ENCODE results near the gene MISP3.
A peak's percentile ranks its signal among the peaks of the same experiment; 100 is the strongest.
"Not testable (repeated sequence)": the region's sequence is repeated elsewhere in the genome, so short reads cannot be mapped to it uniquely, and the experiment has no call there.

The MISP3 gene

DNA sequence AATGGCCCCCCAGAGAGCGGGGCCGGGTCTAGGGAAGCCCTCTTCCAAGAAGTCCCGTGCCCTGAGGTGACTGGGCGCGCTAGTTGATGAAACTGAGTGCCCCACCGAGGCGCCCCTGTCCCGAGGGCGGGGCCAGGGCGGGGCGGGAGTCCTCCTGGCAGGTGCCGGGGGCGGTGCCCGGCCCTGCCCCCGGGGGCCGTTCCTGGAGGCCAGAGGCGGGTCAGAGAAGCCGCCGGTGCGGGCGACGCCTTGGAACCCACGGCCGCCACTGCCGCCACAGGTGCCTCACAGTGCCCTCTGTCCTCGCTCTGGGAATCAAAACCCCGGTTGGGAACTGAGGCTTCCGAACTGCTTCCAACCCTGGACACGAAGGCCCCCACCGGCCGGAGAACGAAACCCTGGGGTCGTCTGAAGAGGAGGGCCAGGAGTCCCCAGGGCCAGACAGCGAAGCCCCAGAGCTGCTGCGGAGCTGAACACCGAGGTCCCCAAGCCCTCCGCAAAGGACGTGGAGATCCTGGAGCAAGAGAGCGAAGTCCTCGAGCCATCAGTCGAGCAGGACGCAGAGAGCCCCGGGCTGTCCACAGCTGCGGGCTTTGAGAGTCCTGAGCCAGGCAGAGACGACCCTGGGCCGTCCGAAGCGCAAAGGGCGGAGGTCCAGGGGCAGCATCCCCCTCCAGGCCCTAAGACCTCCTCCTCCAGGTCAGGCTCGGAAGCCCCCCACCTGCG, at the start of gene MISP3:
MISP3 (plus strand) TSS at position 252 of the 726 bp plus-strand sequence. CDS start 524 bp downstream, outside the sequence.
- peak in 1 of 2 experiments; percentile 30 for DNase-seq (ENCODE audit: low read depth in 1 of 2, low spot score in 1 of 2)
- in situ Hi-C loops (cut with HindIII; ENCODE audit: low pct_unique_long_range_greater_than_20kb, low sequenced_read_pairs) = no loop called here
- TF ChIP-seq JUND (IDR thresholded peaks at IDR 0.05; ENCODE audit: low read depth) = no peak

- DNase-seq (ENCODE audit: low read depth in 1 of 2, low spot score in 1 of 2) = peak; percentile 45 to 74
- in situ Hi-C loops (cut with HindIII; ENCODE audit: low pct_unique_long_range_greater_than_20kb, low sequenced_read_pairs) = no loop called here
- TF ChIP-seq JUND (IDR thresholded peaks at IDR 0.05; ENCODE audit: low read depth) = no peak
Measured at GRCh38 chr19:14023404-14024235, 49.0 kb upstream of the MISP3 start.

- DNase-seq (ENCODE audit: low read depth in 1 of 2, low spot score in 1 of 2); in situ Hi-C loops (cut with HindIII; ENCODE audit: low pct_unique_long_range_greater_than_20kb, low sequenced_read_pairs): not testable (repeated sequence)
Measured at GRCh38 chr19:14026652-14027192, 45.9 kb upstream of the MISP3 start.

DNA sequence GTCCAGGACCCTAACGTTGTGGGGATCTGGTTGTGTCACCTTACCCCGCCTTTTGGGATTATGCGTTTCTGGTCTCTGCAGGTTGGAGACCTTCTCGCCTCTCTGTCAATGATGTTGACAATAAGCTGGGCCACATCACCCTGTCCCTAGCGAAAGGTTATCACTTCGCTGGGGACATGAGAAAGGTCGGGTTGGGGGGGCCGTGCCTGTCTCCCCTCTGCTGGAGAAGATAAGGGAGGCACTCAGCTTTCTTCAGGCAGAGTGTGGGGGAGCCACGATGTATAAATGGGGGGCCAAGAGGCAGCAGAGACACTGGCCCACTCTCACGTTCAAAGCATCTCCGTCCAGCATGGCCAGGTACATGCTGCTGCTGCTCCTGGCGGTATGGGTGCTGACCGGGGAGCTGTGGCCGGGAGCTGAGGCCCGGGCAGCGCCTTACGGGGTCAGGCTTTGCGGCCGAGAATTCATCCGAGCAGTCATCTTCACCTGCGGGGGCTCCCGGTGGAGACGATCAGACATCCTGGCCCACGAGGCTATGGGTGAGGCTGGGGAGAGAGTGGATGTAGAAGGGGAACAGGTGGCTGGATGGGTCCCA, 44.6 kb upstream of the MISP3 start, which contains the start of gene RLN3:
RLN3 (plus strand) TSS at position 293 of the 595 bp plus-strand sequence; CDS start at position 350, 57 bp downstream.
- TF ChIP-seq JUND (IDR thresholded peaks at IDR 0.05; ENCODE audit: low read depth) = no peak
- no peak for DNase-seq (ENCODE audit: low read depth in 1 of 2, low spot score in 1 of 2)
- in situ Hi-C loops (cut with HindIII; ENCODE audit: low pct_unique_long_range_greater_than_20kb, low sequenced_read_pairs) = no loop called here

DNA sequence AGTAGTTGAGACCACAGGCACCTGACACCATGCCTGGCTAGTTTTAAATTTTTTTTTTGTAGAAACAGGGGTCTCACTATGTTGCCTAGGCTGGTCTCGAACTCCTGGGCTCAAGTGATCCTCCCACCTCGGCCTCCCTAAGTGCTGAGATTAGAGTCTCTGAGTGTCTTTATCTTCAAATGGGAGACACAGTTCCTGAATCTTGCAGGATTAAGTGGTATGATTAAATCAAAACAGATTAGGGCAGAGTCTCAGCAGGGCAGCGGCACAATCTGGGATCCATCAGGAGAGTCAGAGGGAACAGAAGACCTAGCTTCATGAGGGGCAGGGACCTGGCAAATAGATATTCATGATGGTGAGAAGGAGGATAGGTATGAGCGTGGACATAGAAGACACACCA, 43.7 kb upstream of the MISP3 start:
- in situ Hi-C loops (cut with HindIII; ENCODE audit: low pct_unique_long_range_greater_than_20kb, low sequenced_read_pairs) = no loop called here
- DNase-seq (ENCODE audit: low read depth in 1 of 2, low spot score in 1 of 2) = no peak
- TF ChIP-seq JUND (IDR thresholded peaks at IDR 0.05; ENCODE audit: low read depth) = no peak

GRCh38 chr19:14030997-14031718, 41.4 kb upstream of the MISP3 start:
- DNase-seq (ENCODE audit: low read depth in 1 of 2, low spot score in 1 of 2) = no peak
- in situ Hi-C loops (cut with HindIII; ENCODE audit: low pct_unique_long_range_greater_than_20kb, low sequenced_read_pairs) = no loop called here
- no peak for TF ChIP-seq JUND (IDR thresholded peaks at IDR 0.05; ENCODE audit: low read depth)

DNA sequence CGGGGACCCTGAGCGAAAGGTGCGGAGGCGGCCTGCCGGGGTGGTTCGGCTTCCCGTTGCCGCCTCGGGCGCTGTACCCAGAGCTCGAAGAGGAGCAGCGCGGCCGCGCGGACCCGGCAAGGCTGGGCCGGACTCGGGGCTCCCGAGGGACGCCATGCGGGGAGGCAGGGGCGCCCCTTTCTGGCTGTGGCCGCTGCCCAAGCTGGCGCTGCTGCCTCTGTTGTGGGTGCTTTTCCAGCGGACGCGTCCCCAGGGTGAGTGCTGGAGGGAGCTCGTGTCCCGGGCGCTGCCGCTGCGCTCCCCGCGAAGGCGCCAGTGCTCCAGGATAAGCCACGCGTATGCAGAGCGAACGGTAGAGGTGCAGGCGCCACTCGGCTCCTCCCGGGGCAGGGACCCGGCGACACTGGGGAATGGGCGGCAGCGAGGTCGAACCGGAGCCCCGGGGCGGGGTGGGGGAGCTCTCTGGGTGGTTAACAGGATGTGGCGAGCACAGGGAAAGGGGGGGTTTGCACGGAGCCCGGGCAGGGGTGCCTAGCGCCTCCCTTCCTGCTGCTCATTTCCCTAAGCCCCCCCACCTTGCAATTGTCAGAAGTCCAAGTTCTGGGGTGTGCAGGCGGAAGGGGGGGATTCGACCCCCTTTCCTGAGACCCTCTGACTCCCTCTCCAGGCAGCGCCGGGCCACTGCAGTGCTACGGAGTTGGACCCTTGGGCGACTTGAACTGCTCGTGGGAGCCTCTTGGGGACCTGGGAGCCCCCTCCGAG, 40.7 kb upstream of the MISP3 start, which contains the start of gene IL27RA:
IL27RA (plus strand) TSS at position 44 of the 762 bp plus-strand sequence; CDS start at position 155, 111 bp downstream.
- DNase-seq (ENCODE audit: low read depth in 1 of 2, low spot score in 1 of 2) = peak; percentile 53 to 56
- no peak for TF ChIP-seq JUND (IDR thresholded peaks at IDR 0.05; ENCODE audit: low read depth)
- in situ Hi-C loops (cut with HindIII; ENCODE audit: low pct_unique_long_range_greater_than_20kb, low sequenced_read_pairs) = no loop called here

- in situ Hi-C loops (cut with HindIII; ENCODE audit: low pct_unique_long_range_greater_than_20kb, low sequenced_read_pairs) = no loop called here
- no peak for TF ChIP-seq JUND (IDR thresholded peaks at IDR 0.05; ENCODE audit: low read depth)
- no peak for DNase-seq (ENCODE audit: low read depth in 1 of 2, low spot score in 1 of 2)
Measured at GRCh38 chr19:14033946-14034345, 38.6 kb upstream of the MISP3 start.

DNA sequence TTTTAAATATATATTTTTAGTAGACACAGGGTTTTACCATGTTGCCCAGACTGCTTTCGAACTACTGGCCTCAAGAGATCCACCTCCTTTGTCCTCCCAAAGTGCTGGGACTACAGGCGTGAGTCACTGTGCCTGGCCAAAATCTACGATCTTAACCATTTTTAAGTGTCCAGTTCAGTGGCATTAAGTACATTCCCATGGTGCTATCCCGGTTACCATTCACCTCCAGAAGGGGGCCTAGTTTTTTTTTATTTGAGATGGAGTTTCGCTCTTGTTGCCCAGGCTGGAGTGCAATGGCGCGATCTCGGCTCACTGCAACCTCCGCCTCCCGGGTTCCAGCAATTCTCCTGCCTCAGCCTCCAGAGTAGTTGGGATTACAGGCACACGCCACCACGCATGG, 37.4 kb upstream of the MISP3 start:
- DNase-seq (ENCODE audit: low read depth in 1 of 2, low spot score in 1 of 2) = peak in 1 of 2 experiments; percentile 26
- in situ Hi-C loops (cut with HindIII; ENCODE audit: low pct_unique_long_range_greater_than_20kb, low sequenced_read_pairs) = not testable (repeated sequence)

GRCh38 chr19:14035706-14036105, 36.9 kb upstream of the MISP3 start:
- in situ Hi-C loops (cut with HindIII; ENCODE audit: low pct_unique_long_range_greater_than_20kb, low sequenced_read_pairs) = no loop called here
- no peak for DNase-seq (ENCODE audit: low read depth in 1 of 2, low spot score in 1 of 2)
- TF ChIP-seq JUND (IDR thresholded peaks at IDR 0.05; ENCODE audit: low read depth) = no peak

- TF ChIP-seq JUND (IDR thresholded peaks at IDR 0.05; ENCODE audit: low read depth) = no peak
- no peak for DNase-seq (ENCODE audit: low read depth in 1 of 2, low spot score in 1 of 2)
- in situ Hi-C loops (cut with HindIII; ENCODE audit: low pct_unique_long_range_greater_than_20kb, low sequenced_read_pairs) = no loop called here
Measured at GRCh38 chr19:14039181-14039580, 33.4 kb upstream of the MISP3 start.

- in situ Hi-C loops (cut with HindIII; ENCODE audit: low pct_unique_long_range_greater_than_20kb, low sequenced_read_pairs) = not testable (repeated sequence)
- DNase-seq (ENCODE audit: low read depth in 1 of 2, low spot score in 1 of 2) = peak in 1 of 2 experiments; percentile 78
Measured at GRCh38 chr19:14042659-14043608, 29.7 kb upstream of the MISP3 start.

DNA sequence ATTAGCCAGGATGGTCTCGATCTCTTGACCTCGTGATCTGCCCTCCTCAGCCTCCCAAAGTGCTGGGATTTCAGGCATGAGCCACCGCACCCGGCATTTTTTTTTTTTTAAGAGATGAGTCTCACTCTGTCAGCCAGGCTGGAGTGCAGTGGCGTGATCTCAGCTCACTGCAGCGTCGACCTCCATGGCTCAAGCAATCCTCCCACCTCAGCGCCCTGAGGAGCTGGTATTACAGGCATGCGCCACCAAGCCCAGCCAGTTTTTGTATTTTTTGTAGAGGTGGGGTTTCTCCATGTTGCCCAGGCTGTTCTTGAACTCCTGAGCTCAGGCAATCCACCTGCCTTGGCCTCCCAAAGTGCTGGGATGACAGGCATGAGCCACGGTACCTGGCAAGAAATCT, 24.7 kb upstream of the MISP3 start:
- in situ Hi-C loops (cut with HindIII; ENCODE audit: low pct_unique_long_range_greater_than_20kb, low sequenced_read_pairs); DNase-seq (ENCODE audit: low read depth in 1 of 2, low spot score in 1 of 2): not testable (repeated sequence)
